Endometrium (tissue), 2 donors: ENCODE data around the gene FGD4.

Experiments used
- FAIRE-seq: peaks from 2 replicates; lab custom pipeline; 2012; peaks lifted over from hg19 to GRCh38; lab: Jason Lieb, UNC
- donor health status: control.
- donor health status: control.

Gene FGD4

GRCh38 chr12:32606443-32606842, 207.1 kb downstream of the FGD4 start:
- FAIRE-seq, result no peak

GRCh38 chr12:32609966-32610365, 210.6 kb downstream of the FGD4 start:
- FAIRE-seq, result no peak

- FAIRE-seq, result no peak
Observed at GRCh38 chr12:32611986-32612385, 212.6 kb downstream of the FGD4 start.

DNA sequence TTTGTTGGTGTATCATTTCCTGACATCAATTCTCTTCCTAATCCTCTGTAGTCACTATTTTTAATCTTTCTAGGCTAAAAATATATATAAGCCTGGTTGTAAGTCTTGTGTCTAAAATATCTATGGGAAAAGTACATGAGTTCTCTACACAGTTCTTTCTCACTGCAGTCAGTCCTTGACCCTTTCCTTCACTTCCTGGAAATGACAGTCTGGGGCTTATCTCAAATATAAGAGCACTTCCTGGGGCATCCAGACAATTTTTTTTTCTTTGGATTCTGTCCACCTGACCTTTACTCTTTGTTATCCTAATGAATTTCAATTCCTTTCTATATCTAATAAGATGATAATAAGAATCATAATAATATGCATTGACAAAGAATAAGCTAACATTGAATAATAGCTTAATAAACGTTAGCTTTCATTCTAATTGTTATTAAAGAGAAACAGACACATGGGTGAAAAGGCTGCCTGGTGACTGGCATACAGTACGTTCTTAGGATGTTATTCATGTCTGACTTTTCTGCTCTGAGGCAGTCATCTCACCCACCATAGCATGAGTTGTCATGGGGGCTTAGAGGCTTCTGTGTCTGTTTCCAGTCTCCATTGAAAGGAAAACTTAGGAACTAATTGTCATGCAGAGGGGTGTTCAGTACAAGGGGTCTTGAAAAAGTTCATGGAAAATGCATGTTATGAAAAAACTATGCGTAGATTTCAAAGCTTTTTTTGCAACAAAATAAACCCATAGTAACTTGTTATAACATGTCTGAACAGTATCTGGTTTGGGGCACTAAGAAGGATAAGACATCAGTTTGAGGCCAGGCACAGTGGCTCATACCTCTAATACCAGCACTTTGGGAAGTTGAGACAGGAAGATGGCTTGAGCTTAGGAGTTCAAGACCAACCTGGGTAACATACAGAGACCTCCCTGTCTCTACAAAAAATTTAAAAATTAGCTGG, 213.6 kb downstream of the FGD4 start:
- FAIRE-seq, result no peak

- FAIRE-seq, result no peak
Observed at GRCh38 chr12:32615441-32615840, 216.1 kb downstream of the FGD4 start.

- no peak for FAIRE-seq
Observed at GRCh38 chr12:32617534-32617933, 218.2 kb downstream of the FGD4 start.

DNA sequence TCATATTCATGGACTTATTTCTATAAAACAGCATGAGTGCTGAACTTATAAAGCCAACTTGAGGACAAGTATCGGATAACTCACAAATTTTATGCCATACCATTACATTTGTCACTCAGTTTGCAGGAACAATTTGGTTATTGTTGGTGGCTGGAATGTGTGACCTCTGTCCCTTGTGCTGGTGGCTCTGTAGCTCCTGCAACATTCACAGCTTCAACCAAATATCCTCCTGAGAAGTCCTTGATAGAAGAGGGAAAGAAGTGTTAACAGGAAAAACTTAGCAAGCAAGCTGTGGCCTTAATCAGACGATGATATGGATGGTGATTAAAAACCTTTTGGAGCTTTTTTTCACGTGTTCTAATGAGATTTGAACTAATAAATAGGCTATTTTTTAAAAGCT, 218.8 kb downstream of the FGD4 start:
- no peak for FAIRE-seq

GRCh38 chr12:32627976-32628375, 228.6 kb downstream of the FGD4 start:
- no peak for FAIRE-seq

DNA sequence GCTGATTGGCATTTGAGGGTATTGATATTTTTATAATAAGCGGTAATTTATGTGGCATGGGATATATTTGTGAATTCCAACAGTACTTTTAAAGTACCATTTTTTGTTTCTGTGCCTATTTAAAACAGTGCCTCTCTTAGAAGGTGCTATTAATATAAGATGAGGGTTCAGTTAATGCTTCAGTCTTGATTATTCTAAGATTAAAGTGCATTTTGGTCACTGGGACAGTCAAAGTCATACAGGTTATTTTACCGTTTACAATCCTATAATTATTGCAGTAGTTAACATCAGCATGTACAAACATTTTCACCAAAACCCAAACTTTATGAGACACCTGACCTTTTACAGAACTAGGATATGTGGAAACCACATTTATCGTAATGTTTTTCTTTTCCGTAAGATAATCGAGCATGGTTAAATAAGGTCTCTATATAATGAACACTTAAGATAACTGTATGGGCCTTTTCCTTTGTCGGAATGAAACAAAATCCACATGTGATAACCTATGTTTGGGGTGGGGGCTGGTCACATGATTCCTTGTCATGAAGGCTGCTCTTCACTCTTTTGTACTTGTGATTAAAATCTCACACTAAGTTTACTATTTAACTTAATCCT, 242.0 kb downstream of the FGD4 start:
- no peak for FAIRE-seq

DNA sequence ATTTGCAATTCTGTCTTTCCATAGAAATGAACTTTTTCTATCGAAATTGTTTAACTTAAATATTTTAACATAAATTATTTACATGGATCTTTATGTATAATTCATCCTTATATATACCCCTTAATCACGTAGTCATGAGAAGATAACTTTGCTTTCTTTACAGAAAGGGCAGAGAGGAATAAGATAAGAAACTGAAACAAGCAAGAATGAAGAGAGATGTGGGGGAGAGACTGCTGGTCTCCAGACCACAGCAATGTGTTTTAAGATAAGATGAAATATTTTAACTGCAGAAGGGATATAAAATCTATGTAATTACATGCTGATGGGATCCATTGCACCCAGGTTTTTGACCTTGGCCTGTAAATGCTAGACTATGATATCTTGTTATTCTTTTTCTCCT, 245.1 kb downstream of the FGD4 start:
- FAIRE-seq, result no peak

- no peak for FAIRE-seq
Observed at GRCh38 chr12:32647275-32647674, 247.9 kb downstream of the FGD4 start.

DNA sequence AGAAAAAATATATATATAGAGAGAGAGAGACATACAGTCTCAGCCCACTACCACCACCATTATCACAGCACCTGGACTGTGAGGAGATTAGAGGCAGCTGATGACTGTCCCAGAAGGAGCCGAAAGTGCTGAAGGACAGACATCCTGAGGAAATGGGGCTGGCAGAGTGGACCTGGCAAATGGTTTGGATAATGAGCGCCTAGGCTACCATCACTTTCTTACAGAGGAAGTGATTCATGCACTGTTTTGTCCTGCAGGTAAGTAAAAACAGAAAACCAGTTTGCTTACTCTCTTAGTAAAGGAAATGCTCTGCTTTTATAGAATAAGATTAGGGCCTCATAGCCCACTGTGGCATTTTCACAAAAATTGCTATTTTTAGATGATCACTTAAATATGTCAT, 251.2 kb downstream of the FGD4 start:
- no peak for FAIRE-seq

DNA sequence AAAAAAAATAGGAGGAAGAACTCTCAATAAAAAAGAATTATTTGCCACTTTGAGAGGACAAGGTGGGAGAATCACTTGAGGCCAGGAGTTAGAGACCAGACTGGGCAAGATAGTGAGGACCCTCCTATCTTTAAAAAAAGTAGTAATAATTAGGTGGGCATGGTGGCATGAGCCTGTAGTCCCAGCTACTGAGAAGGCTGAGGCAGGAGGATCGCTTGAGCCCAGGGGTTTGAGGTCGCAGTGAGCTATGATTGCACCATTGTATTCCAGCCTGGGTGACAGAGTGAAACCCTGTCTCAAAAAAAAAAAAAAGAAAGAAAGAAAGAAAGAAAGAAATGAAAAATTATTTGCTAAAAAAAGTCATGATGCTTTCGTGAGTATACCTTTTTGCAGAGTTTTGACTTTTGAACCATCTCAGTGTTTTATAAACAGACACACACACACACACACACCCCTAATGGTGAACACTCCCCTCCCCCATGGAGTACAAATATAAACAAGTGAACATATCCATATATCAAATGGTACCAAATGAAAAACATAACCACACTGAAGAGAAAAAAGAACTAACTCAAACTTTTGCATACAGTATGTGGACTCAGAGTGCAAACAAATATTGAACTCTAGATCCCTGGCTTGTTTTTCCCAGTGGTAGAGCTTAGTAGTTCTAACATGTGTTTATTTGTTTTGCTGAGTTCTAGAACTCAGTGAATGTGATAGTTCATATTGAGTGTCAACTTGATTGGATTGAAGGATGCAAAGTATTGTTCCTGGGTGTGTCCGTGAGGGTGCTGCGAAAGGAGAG, 252.0 kb downstream of the FGD4 start:
- no peak for FAIRE-seq

DNA sequence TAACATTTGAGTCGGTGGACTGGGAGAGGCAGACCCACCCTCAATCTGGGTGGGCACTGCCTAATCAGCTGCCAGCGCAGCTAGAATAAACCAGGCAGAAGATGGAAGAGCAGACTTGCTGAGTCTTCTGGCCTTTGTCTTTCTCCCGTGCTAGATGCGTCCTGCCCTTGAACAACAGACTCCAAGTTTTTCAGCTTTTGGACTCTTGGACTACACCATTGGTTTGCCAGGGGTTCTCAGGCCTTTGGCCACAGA, 252.5 kb downstream of the FGD4 start:
- no peak for FAIRE-seq

DNA sequence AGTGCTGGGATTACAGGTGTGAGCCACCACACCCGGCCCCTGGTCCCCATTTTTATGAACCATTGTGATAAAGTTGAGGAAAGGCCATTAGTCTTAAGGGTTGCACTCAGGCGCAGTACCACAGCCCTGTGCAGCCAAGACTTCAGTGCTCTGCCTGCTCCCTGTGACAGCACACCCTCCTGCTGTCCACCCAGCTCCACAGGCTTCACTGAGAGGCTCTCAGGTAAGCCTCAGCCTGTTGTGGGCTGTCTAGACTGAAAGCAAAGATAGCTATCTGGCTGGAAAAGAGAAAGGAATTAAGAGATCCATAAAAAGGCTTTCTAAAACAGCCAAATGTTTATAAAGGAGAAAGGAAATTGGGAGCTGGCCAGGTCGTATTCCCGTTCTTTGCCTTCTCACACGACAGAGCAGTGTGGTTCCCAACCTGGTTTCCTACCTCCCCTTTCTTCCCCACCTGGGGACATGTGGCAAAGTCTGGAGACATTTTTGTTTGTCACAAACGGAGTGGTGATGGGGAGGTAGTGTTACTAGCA, 260.6 kb downstream of the FGD4 start:
- no peak for FAIRE-seq

DNA sequence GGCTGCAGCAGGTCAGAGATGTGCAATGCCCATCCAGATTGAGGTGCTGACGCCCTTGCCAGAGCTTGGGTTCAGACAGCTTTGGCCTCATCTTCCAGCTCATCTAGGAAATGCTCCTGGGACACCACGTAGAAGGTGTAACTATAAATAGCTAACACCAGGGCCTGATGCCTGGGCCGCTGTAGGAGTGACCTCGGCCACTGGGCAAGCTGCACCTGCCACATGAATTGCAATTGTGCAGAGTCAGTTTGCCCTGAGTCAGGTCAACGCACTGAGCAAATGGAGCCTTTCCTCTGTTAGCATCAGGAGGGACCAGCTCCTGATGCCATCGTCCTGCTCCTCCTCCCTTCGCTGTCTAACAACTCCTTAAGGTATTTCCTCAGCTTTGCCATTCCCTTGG, 262.3 kb downstream of the FGD4 start:
- no peak for FAIRE-seq

GRCh38 chr12:32662665-32663064, 263.3 kb downstream of the FGD4 start:
- no peak for FAIRE-seq

DNA sequence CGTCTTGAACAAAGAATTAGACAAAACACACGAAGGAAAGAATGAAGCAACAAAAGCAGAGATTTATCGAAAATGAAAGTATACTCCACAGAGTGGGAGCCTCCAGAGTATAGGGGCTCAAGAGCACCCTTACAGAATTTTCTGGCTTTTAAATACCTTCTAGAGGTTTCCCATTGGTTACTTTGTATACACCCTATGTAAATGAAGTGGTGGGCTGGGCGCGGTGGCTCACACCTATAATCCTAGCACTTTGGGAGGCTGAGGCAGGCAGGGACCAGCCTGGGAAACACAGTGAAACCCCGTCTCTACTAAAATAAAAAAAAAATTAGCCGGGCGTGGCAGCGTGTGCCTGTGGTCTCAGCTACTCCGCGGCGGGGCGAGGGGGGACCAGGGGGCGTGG, 266.7 kb downstream of the FGD4 start:
- no peak for FAIRE-seq

GRCh38 chr12:32669584-32669983, 270.2 kb downstream of the FGD4 start:
- FAIRE-seq, result no peak

GRCh38 chr12:32671930-32672780, 272.8 kb downstream of the FGD4 start:
- peak; percentile 98 for FAIRE-seq

- FAIRE-seq, result peak; percentile 80
Observed at GRCh38 chr12:32679091-32679919, 279.9 kb downstream of the FGD4 start, which contains the start of gene DNM1L. DNM1L (plus strand) TSS chr12:32679301; CDS start chr12:32679364, 63 bp downstream.
